Uterus (tissue), 2 donors: ENCODE results near the gene NXPH1.

ENCODE experiments used
- CTCF ChIP-seq, 4 experiments: fragments of 200-600 bp in 2 of 4; fragments of 450-650 bp in 2 of 4; sonication (generic) in 2 of 4; IDR thresholded peaks; one replicate each; pipeline ENCODE4 v1.5.1; 2016 to 2019; ENCODE audit warnings: antibody characterized with exemption in 4 of 4, mild to moderate bottlenecking in 2 of 4, moderate library complexity in 1 of 4
- POLR2A ChIP-seq, 2 donors: fragments of 450-650 bp; IDR thresholded peaks; one replicate each; pipeline ENCODE4 v1.6.1; 2016; ENCODE audit warnings: antibody characterized with exemption in 2 of 2, mild to moderate bottlenecking in 1 of 2, moderate library complexity in 1 of 2

- TF ChIP-seq CTCF (IDR thresholded peaks at IDR 0.05): no peak
- TF ChIP-seq POLR2A (IDR thresholded peaks at IDR 0.05): no peak
These were observed 318.3 kb downstream of the NXPH1 start for GRCh38 chr7:8751557-8752231.
